Globus pallidus (tissue), 1 donor: ENCODE data around the gene CHPT1.
"Not testable (repeated sequence)": the region's sequence is repeated elsewhere in the genome, so short reads cannot be mapped to it uniquely, and the experiment has no call there.

Source experiments
- DNase-seq: peaks from one replicate; pipeline ENCODE4 v3.0.0-alpha.2; 2015; ENCODE audit warnings: low spot score

CHPT1 gene

GRCh38 chr12:101697197-101697929 is at the start of gene CHPT1:
Gene CHPT1 (plus strand): TSS chr12:101697640. CDS start chr12:101697862, 222 bp downstream.
- DNase-seq = no peak

GRCh38 chr12:101647711-101648110 is 49.7 kb upstream of the CHPT1 start:
- DNase-seq = no peak

DNA sequence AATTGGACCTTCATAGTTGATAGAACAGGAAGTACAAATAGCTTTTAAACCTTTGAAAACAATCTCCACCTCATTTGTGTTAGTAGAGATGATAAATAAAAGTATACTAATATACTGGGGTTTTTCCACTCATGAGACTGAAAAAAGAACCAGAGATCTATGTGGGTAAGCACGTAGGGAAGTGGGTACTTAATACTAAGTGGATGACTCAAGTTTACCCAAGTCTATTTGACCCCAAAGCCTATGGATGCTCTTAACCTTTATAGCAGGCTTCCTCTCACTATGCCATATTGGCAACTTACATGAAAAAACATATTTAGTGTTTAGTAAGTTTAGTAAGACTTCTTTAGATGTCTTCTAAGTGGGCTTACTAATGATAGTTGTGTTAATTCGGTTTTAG is 49.2 kb upstream of the CHPT1 start:
- DNase-seq = no peak

DNA sequence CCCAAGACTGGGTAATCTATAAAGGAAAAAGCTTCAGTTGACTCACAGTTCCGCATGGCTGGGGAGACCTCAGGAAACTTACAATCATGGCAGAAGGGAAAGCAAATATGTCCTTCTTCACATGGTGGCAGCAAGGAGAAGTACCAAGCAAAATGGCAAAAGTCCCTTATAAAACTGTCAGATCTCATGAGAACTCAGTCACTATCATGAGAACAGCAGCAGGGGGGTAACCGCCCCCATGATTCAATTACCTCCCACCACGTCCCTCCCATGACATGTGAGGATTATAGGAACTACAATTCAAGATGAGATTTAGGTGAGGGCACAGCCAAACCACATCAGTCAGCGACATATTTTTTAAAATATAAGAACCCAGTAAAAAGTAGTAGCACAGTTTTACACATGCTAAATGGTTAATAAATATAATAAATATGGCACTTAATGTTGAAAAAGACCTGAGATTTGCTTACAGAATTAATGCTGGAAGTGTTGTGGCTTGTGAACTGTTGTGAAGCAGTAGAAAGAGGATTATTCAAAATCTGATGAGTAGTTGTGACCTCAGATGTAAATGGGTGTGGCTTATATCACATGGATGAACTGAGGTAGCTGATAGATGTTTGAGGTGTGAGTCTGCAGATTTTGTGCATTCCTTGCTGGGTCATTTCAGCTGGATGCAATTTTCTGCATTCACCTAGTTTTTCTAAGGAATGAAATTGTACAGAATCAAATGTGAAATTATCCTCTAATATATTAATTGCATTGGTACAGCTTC is 46.9 kb upstream of the CHPT1 start:
- no peak for DNase-seq

GRCh38 chr12:101653030-101653429 is 44.4 kb upstream of the CHPT1 start:
- no peak for DNase-seq

DNA sequence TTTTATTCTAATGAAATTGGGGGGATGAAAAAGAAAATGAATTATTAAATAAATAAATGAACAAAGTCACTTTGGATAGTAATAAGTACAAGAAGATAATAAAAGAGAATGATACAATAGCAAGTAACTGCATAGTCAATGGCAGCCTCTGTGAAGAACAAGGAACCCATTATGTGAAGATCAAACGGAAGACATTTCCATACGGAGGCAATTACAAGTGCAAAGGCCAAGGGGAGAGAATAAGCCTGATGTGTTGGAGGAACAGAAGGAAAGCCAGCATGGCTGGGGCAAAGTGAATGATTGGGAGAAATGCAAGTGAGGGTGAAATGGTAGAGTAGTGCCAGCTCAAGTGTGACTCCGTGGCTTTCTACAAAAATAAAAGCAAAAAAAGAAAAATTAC is 43.9 kb upstream of the CHPT1 start:
- DNase-seq = no peak

GRCh38 chr12:101654442-101654841 is 43.0 kb upstream of the CHPT1 start:
- no peak for DNase-seq

DNA sequence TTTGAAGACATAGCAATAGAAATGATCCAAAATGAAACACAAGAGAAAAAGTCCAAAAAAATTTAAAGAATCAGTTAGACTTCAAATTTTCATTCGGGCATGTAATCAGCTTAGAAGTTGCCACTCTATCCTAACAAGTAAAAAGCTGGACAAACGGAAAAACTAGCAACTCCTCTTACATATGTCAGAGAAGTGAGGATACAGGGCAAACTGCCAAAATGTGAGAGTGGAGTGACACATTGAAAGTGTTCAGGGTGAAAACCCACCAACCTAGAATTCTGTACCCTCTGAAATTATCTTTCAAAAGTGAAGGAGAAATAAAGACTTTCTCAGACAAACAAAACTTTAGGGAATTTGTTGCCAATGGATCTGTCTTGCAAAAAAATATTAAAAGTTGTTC is 42.0 kb upstream of the CHPT1 start:
- DNase-seq = no peak

GRCh38 chr12:101660662-101661061 is 36.8 kb upstream of the CHPT1 start:
- not testable (repeated sequence) for DNase-seq

- DNase-seq = no peak
Measured at GRCh38 chr12:101663298-101663697, 34.1 kb upstream of the CHPT1 start.

- no peak for DNase-seq
Measured at GRCh38 chr12:101664992-101665391, 32.4 kb upstream of the CHPT1 start.

- peak; percentile 57 for DNase-seq
Measured at GRCh38 chr12:101666052-101666728, 31.2 kb upstream of the CHPT1 start.

GRCh38 chr12:101667591-101667990 is 29.8 kb upstream of the CHPT1 start:
- DNase-seq = no peak

GRCh38 chr12:101670007-101670671 is 27.3 kb upstream of the CHPT1 start:
- DNase-seq = no peak

DNA sequence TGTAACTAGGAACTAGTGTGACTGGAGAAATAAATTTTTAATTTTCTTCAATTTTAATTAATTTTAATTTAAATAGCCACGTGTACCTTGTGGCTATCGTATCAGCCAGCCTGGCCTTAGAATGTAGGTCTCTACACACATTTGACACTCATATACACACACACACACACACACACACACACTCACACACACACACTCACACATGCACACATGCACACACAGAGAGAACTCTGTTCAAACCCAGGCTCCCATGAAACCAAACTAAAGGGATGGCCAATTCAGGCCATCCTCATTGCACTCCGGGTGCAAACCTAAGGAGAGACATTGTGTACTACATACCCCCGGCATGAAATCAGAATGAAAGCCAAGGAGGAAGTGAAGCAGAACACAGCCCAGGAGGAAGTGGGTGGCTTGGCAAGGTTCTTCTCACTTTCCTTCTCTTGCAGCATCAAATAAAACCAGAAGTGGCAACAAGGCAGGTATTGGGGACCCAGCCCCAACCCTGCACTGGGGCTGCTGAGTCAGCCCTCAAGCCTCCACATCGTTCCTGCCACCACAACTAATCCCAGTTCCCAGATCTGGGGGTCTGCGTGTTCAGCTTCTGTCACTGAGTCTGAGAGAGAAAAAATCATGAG is 26.2 kb upstream of the CHPT1 start:
- DNase-seq = no peak

- no peak for DNase-seq
Measured at GRCh38 chr12:101671833-101672232, 25.6 kb upstream of the CHPT1 start.

DNA sequence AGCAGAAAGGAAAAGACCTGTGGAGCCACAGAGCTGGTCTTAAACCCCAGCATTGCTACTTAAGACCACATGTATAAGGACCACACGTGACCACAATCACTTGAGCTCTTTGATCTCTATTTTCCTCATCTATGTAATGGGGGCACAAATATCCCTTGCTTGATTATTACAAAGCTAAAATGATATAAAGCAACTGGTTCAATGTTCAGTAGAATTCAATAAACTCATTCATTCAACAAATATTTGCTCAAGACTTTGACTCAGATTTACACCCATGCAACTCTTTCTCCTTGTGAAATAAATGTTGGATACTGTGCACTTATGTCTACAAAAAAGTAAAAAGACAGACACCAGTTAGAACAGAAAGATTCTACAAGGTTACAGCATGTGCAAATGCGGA is 21.9 kb upstream of the CHPT1 start:
- DNase-seq = no peak

DNA sequence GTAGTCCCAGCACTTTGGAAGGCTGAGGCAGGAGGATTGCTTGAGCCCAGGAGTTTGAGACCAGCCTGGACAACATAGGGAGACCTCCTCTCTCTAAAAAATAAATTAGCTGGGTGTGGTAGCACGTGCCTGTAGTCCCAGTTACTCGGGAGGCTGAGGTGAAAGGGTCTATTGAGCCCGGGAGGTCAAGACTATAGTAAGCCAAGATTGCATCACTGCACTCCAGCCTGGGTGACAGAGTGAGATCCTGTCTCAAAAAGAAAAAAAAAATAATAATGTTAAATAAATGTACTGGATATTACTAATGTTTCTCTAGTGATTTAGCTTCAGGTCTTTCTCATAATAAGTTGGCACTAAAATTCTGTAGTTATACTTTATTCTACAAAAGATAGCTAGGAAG is 20.9 kb upstream of the CHPT1 start:
- not testable (repeated sequence) for DNase-seq

- no peak for DNase-seq
Measured at GRCh38 chr12:101678081-101678480, 19.4 kb upstream of the CHPT1 start.

DNA sequence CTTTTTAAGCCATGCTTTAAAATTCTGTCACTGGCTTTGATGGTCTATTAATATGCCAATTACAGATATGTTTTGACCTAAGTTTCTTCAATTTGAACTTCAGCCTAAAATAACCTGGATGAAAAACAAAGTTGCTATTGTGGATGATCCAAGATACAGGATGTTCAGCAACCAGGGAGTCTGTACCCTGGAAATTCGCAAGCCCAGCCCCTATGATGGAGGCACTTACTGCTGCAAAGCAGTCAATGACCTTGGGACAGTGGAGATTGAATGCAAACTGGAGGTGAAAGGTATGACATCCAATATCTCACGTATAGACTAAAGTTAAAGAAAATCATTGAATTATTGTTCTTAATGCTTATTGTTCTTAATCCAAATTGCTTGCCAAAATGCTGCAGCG is 17.2 kb upstream of the CHPT1 start:
- DNase-seq = no peak

- DNase-seq = no peak
Measured at GRCh38 chr12:101680647-101681046, 16.8 kb upstream of the CHPT1 start.

DNA sequence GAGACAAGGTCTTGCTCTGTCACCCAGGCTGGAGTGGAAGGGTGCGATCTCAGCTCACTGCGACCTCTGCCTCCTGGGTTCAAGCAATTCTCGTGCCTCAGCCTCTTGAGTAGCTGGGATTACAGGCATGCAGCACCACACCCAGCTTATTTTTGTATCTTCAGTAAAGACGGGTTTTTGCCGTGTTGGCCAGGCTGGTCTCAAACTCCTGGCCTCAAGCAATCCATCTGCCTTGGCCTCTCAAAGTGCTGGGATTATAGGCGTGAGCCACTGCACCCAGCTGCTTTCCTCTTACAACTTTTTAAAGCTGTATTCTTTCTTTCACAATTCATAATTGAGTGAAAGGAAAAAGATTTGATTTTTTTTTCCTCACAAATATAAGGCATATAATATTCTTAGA is 15.8 kb upstream of the CHPT1 start:
- DNase-seq = not testable (repeated sequence)
